Mucosa of descending colon (tissue), 3 donors: ENCODE data around the gene RB1. TPM values are rescaled to one million over a fixed set of nuclear protein-coding genes. Genes with fewer than 3 reads are reported as not detected.
"Not testable (repeated sequence)": the region's sequence is repeated elsewhere in the genome, so short reads cannot be mapped to it uniquely, and the experiment has no call there.

Source experiments
- ATAC-seq: fragments of 200-7000 bp; cut with Tn5 transposase; one replicate; pipeline ENCODE4 v1.9.1; 2020; ENCODE audit warnings: mild to moderate bottlenecking, moderate library complexity
- DNase-seq, 3 donors: peaks; one replicate each; pipeline ENCODE4 v3.0.0-alpha.2; 2020
- H3K36me3 ChIP-seq: fragments of 200-600 bp; one replicate; pipeline ENCODE4 v1.8.0; 2021; ENCODE audit warnings: low read depth, mild to moderate bottlenecking
- H3K4me1 ChIP-seq: fragments of 200-600 bp; one replicate; pipeline ENCODE4 v1.8.0; 2021; ENCODE audit warnings: low read depth, mild to moderate bottlenecking
- H3K4me3 ChIP-seq: fragments of 200-600 bp; one replicate; pipeline ENCODE4 v1.8.0; 2021; ENCODE audit warnings: mild to moderate bottlenecking
- H3K9me3 ChIP-seq: fragments of 200-600 bp; one replicate; pipeline ENCODE4 v1.8.0; 2021; ENCODE audit warnings: mild to moderate bottlenecking
- intact Hi-C, 2 donors: fragments of 100-400 bp; cut with DNase I in 1 of 2; cut with micrococcal nuclease in 1 of 2; formaldehyde crosslinking; loops; one replicate each; pipeline versions ENCODE4 v1.11.0 to v1.11.1; 2022; cut with DNase I, micrococcal nuclease
- total RNA-seq, 3 donors: library from RNA; stranded (reverse); fragmentation: NEBNext Ultra II Directional in 2 of 3; extraction: Animal tissue kit (Norgen Biotek cat#: 25700) in 2 of 3; gene quantifications; one replicate each; pipeline versions ENCODE4 v1.2.1 to v1.2.4, GENCODE V29; 2021 to 2023
- TF ChIP-seq, protein P1 (sequence below): fragments of 200-600 bp; IDR thresholded peaks from one replicate; pipeline ENCODE4 v1.8.0; 2022; ENCODE audit warnings: antibody characterized with exemption, mild to moderate bottlenecking
- donor health status: DM: no; HTN: no; CAD: no; lungs with moderate emphysema.
- donor health status: DM: no; HTN: no; CAD: no.
- donor health status: DM: no; HTN: yes; CAD: no.

Gene RB1
- total RNA-seq, 3 donors from 2014 or later, result 23.4 to 30.0 (median 29.3) TPM

DNA sequence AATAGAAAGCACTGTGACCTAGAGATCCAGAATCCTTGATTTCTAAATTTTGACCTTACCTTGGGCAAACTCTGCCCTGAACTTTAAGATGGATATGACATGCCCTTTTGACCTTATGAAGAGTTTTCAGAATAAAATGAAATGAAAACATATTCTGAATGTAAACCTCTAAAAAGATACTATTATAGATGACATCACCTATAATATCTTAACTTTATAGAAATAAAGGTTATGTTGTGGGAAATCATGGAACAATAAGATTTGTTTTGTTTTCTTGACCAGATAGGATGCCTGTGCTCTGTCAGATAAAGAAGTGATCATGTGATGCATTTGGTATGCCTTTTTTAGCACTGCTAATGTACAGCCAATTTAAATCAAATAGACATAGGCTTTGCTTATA lies 122.5 kb downstream of the RB1 start:
- H3K36me3 ChIP-seq, result no peaks in the 10 kb centered on the region
- DNase-seq (no peak), ATAC-seq (no peak)
- H3K4me3 ChIP-seq, result no peak overlapping the region
- intact Hi-C loops, result no loop called here
- TF ChIP-seq, protein P1, sequence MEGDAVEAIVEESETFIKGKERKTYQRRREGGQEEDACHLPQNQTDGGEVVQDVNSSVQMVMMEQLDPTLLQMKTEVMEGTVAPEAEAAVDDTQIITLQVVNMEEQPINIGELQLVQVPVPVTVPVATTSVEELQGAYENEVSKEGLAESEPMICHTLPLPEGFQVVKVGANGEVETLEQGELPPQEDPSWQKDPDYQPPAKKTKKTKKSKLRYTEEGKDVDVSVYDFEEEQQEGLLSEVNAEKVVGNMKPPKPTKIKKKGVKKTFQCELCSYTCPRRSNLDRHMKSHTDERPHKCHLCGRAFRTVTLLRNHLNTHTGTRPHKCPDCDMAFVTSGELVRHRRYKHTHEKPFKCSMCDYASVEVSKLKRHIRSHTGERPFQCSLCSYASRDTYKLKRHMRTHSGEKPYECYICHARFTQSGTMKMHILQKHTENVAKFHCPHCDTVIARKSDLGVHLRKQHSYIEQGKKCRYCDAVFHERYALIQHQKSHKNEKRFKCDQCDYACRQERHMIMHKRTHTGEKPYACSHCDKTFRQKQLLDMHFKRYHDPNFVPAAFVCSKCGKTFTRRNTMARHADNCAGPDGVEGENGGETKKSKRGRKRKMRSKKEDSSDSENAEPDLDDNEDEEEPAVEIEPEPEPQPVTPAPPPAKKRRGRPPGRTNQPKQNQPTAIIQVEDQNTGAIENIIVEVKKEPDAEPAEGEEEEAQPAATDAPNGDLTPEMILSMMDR, result no peak
- H3K9me3 ChIP-seq, result peaks cover 2% of the 10 kb centered on the region
- no peaks in the 10 kb centered on the region for H3K4me1 ChIP-seq

DNA sequence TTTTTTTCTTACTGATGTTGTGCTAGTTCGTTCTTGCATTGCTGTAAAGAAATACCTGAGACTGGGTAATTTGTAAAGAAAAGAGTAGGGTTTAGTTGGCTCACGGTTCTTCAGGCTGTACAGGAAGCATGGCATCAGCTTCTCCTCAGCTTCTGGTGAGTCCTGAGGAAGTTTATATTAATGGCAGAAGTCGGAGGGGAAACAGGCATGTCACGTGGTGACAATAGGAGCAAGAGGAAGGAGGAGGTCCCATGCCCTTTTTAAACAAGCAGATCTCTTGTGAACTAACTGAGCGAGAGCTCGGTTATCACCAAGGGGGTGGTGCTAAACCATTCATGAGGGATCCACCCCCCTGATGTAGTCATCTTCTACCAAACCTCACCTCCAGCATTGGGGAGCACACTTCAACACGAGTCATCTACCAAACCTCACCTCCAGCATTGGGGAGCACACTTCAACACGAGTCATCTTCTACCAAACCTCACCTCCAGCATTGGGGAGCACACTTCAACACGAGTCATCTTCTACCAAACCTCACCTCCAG lies 123.3 kb downstream of the RB1 start:
- ATAC-seq, intact Hi-C loops, H3K4me3 ChIP-seq: not testable (repeated sequence)

DNA sequence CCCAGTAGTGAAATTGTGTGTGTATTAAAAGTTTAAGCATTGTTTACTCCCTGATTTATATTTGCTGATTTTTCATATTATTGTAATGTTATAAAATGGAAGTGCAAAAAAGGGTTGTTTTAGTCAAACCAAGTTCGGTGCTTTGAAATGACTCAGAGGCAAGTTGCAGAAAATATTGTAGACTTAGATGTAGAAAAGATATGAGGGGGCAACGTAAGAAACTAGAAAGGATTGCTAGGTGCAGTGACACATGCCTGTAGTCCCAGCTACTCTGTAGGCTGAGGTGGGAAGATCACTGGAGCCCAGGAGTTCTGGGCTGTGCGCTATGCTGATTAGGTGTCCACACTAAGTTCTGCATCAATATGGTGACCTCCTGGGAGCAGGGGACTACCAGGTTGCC lies 125.5 kb downstream of the RB1 start:
- Histone ChIP-seq H3K4me1 (no peaks in the 10 kb centered on the region), H3K4me3 (no peak overlapping the region), H3K36me3 (no peaks in the 10 kb centered on the region), H3K9me3 (no peaks in the 10 kb centered on the region)
- DNase-seq (no peak), ATAC-seq (no peak)
- intact Hi-C loops, result no loop called here
- TF ChIP-seq, protein P1, result no peak

More for the DNA sequence above, 123.3 kb downstream of the RB1 start:
- not testable (repeated sequence) for H3K4me1 ChIP-seq, H3K36me3 ChIP-seq, H3K9me3 ChIP-seq, DNase-seq

DNA sequence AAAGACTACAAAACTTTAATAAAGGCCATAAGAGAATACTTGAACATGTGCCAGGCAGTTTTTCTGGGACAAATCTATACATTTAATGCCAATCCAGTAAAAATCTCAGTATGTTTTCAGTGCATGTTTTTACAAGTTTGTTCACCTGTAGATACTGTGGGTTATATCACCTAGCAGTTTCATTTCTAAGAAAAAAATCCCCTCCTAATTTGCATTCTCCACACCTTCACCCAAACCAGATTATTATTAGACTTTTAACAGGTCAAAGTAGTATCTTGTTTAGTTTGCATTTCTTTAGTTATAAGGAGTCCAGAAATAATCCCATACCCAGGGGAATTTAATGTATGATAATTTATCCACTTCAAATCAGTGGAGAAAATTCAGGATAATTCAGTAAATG lies 126.3 kb downstream of the RB1 start:
- DNase-seq (no peak), ATAC-seq (no peak)
- intact Hi-C loops, result no loop called here
- Histone ChIP-seq H3K4me1 (no peaks in the 10 kb centered on the region), H3K9me3 (no peaks in the 10 kb centered on the region), H3K4me3 (no peak overlapping the region), H3K36me3 (no peaks in the 10 kb centered on the region)
- TF ChIP-seq, protein P1, result no peak

DNA sequence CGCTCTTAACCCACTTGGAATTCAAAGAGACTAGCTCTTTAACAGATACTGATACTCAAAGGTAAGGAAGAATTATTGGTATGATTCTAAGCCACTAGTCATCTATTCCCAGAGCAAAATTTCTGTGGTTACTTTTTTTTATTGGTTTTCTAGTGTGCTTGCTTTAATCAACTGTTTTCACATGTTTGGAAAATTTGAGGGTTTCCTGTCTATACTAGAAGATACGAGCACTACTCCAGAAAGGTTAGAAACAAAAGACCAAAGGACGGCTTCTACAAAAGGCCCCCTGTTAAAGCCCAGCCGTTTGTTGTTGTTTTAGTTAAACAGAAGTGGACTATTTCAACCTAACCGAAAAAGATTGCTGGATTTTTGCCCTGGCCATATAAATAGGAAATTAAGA lies 127.9 kb downstream of the RB1 start:
- no peaks in the 10 kb centered on the region for H3K36me3 ChIP-seq
- ATAC-seq (no peak), DNase-seq (no peak)
- no peak overlapping the region for H3K4me3 ChIP-seq
- TF ChIP-seq, protein P1, result no peak
- no peaks in the 10 kb centered on the region for H3K4me1 ChIP-seq
- intact Hi-C loops, result no loop called here
- no peaks in the 10 kb centered on the region for H3K9me3 ChIP-seq

DNA sequence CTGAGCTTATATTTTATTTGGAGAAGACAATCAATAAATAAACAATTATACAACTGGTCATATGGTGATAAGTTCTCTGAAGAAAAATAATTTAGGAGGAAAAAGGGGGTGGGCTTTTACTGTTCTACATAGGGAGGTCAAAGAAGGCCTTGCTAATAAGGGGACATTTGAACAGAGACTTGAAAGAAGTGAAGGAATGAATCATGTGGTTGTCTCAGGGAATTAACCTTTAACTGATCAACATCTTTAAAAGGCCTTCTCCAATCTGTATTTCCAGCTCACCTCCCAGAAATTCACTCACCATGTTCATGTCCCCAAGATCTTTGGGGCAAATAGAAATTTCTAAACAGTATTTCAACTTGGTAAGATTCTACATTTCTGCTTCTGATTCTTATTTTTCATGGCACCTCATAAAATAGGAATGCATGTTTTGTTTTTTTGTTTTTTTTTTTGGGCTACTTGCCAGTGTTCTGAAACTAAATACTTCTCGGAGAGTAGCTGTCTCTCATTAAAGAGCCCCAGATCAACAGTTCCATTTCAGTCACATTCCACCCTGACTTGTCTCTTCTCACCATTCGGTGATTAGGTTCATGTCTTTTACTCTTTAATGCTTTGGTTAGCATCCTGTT lies 128.6 kb downstream of the RB1 start:
- no peaks in the 10 kb centered on the region for H3K4me1 ChIP-seq
- ATAC-seq (no peak), DNase-seq (no peak)
- intact Hi-C loops, result no loop called here
- no peak overlapping the region for H3K4me3 ChIP-seq
- H3K9me3 ChIP-seq, result no peaks in the 10 kb centered on the region
- TF ChIP-seq, protein P1, result no peak
- H3K36me3 ChIP-seq, result no peaks in the 10 kb centered on the region
